Measurements from ENCODE around the gene COX6A1. TPM values are rescaled to one million over a fixed set of nuclear protein-coding genes. Genes with fewer than 3 reads are reported as not detected.
"Not testable (repeated sequence)": the region's sequence is repeated elsewhere in the genome, so short reads cannot be mapped to it uniquely, and the experiment has no call there.

COX6A1 gene
- total and polyA plus RNA-seq, 5 donors from 2014 or later, result 169 to 1,218 (median 978) TPM

GRCh38 chr12:120480211-120480610, 42.3 kb downstream of the COX6A1 start:
- H3K27ac Mint-ChIP-seq, result peak overlapping the region in 1 of 3 donors; percentile 45
- H3K4me3 Mint-ChIP-seq, result no peak overlapping the region
- H3K27me3 ChIP-seq (ENCODE audit: control insufficient read depth, insufficient read depth, low read length), result no peaks in the 10 kb centered on the region
- no peak overlapping the region for H3K27ac ChIP-seq (ENCODE audit: insufficient read depth, low read length, poor library complexity, severe bottlenecking)
- no peaks in the 10 kb centered on the region for H3K9me3 ChIP-seq (ENCODE audit: control insufficient read depth in 2 of 2, low read length in 2 of 2)
- H3K4me3 ChIP-seq (ENCODE audit: low read depth, low read length), result no peak overlapping the region
- H3K27me3 Mint-ChIP-seq, result no peaks in the 10 kb centered on the region
- DNase-seq, result no peak
- H3K9me3 Mint-ChIP-seq, result no peaks in the 10 kb centered on the region
- no peaks in the 10 kb centered on the region for H3K36me3 ChIP-seq (ENCODE audit: control insufficient read depth, insufficient read depth, low read length)
- H3K4me1 ChIP-seq (ENCODE audit: control insufficient read depth, insufficient read depth, low read length, poor library complexity, severe bottlenecking), result no peaks in the 10 kb centered on the region
- peaks cover 0 to 7% (median 3%) of the 10 kb centered on the region in 4 donors for H3K4me1 Mint-ChIP-seq
- ATAC-seq (ENCODE audit: low read depth in 2 of 2), result no peak
- no peaks in the 10 kb centered on the region for H3K36me3 Mint-ChIP-seq

- Mint-ChIP-seq H3K36me3 (no peaks in the 10 kb centered on the region), H3K27ac (no peak overlapping the region), H3K4me3 (no peak overlapping the region), H3K27me3 (no peaks in the 10 kb centered on the region), H3K4me1 (peaks cover 0 to 4% (median 1%) of the 10 kb centered on the region in 4 donors), H3K9me3 (no peaks in the 10 kb centered on the region)
- Histone ChIP-seq H3K36me3 (ENCODE audit: control insufficient read depth, insufficient read depth, low read length) (no peaks in the 10 kb centered on the region), H3K4me1 (ENCODE audit: control insufficient read depth, insufficient read depth, low read length, poor library complexity, severe bottlenecking) (no peaks in the 10 kb centered on the region), H3K4me3 (ENCODE audit: low read depth, low read length) (no peak overlapping the region), H3K27ac (ENCODE audit: insufficient read depth, low read length, poor library complexity, severe bottlenecking) (no peak overlapping the region), H3K27me3 (ENCODE audit: control insufficient read depth, insufficient read depth, low read length) (no peaks in the 10 kb centered on the region), H3K9me3 (ENCODE audit: control insufficient read depth in 2 of 2, low read length in 2 of 2) (no peaks in the 10 kb centered on the region)
- DNase-seq, result no peak
- ATAC-seq (ENCODE audit: low read depth in 2 of 2), result no peak
These were observed 43.3 kb downstream of the COX6A1 start for GRCh38 chr12:120481022-120481767.

GRCh38 chr12:120483621-120484020, 45.7 kb downstream of the COX6A1 start:
- Mint-ChIP-seq H3K27me3 (no peaks in the 10 kb centered on the region), H3K36me3 (no peaks in the 10 kb centered on the region), H3K9me3 (no peaks in the 10 kb centered on the region), H3K4me1 (peaks cover 0 to 4% (median 1%) of the 10 kb centered on the region in 4 donors), H3K4me3 (no peak overlapping the region), H3K27ac (peak overlapping the region in 1 of 3 donors; percentile 7)
- Histone ChIP-seq H3K9me3 (ENCODE audit: control insufficient read depth in 2 of 2, low read length in 2 of 2) (no peaks in the 10 kb centered on the region), H3K36me3 (ENCODE audit: control insufficient read depth, insufficient read depth, low read length) (no peaks in the 10 kb centered on the region), H3K4me1 (ENCODE audit: control insufficient read depth, insufficient read depth, low read length, poor library complexity, severe bottlenecking) (no peaks in the 10 kb centered on the region), H3K4me3 (ENCODE audit: low read depth, low read length) (no peak overlapping the region), H3K27me3 (ENCODE audit: control insufficient read depth, insufficient read depth, low read length) (no peaks in the 10 kb centered on the region), H3K27ac (ENCODE audit: insufficient read depth, low read length, poor library complexity, severe bottlenecking) (no peak overlapping the region)
- ATAC-seq (ENCODE audit: low read depth in 2 of 2), result no peak
- no peak for DNase-seq

GRCh38 chr12:120485961-120486881, 48.3 kb downstream of the COX6A1 start:
- Histone ChIP-seq H3K4me1 (ENCODE audit: control insufficient read depth, insufficient read depth, low read length, poor library complexity, severe bottlenecking) (no peaks in the 10 kb centered on the region), H3K9me3 (ENCODE audit: control insufficient read depth in 2 of 2, low read length in 2 of 2) (no peaks in the 10 kb centered on the region), H3K27ac (ENCODE audit: insufficient read depth, low read length, poor library complexity, severe bottlenecking) (no peak overlapping the region), H3K27me3 (ENCODE audit: control insufficient read depth, insufficient read depth, low read length) (no peaks in the 10 kb centered on the region), H3K36me3 (ENCODE audit: control insufficient read depth, insufficient read depth, low read length) (no peaks in the 10 kb centered on the region), H3K4me3 (ENCODE audit: low read depth, low read length) (no peak overlapping the region)
- H3K9me3 Mint-ChIP-seq, result peaks cover 0 to 2% (median 0%) of the 10 kb centered on the region in 7 donors
- H3K4me1 Mint-ChIP-seq, result peaks cover 0 to 4% (median 2%) of the 10 kb centered on the region in 4 donors
- no peaks in the 10 kb centered on the region for H3K27me3 Mint-ChIP-seq
- ATAC-seq (ENCODE audit: low read depth in 2 of 2) (no peak), DNase-seq (no peak)
- no peaks in the 10 kb centered on the region for H3K36me3 Mint-ChIP-seq
- H3K27ac Mint-ChIP-seq, result peak overlapping the region in 1 of 3 donors; percentile 5
- H3K4me3 Mint-ChIP-seq, result no peak overlapping the region

GRCh38 chr12:120487552-120487951, 49.6 kb downstream of the COX6A1 start:
- H3K4me1 Mint-ChIP-seq; H3K9me3 ChIP-seq (ENCODE audit: control insufficient read depth in 2 of 2, low read length in 2 of 2); H3K27ac Mint-ChIP-seq; H3K36me3 Mint-ChIP-seq; DNase-seq; H3K9me3 Mint-ChIP-seq; H3K27me3 ChIP-seq (ENCODE audit: control insufficient read depth, insufficient read depth, low read length); H3K27me3 Mint-ChIP-seq; H3K4me3 ChIP-seq (ENCODE audit: low read depth, low read length); H3K36me3 ChIP-seq (ENCODE audit: control insufficient read depth, insufficient read depth, low read length); H3K4me3 Mint-ChIP-seq; H3K27ac ChIP-seq (ENCODE audit: insufficient read depth, low read length, poor library complexity, severe bottlenecking); ATAC-seq (ENCODE audit: low read depth in 2 of 2); H3K4me1 ChIP-seq (ENCODE audit: control insufficient read depth, insufficient read depth, low read length, poor library complexity, severe bottlenecking): not testable (repeated sequence)

- no peaks in the 10 kb centered on the region for H3K36me3 ChIP-seq (ENCODE audit: control insufficient read depth, insufficient read depth, low read length)
- H3K27ac Mint-ChIP-seq, result no peak overlapping the region
- H3K4me1 ChIP-seq (ENCODE audit: control insufficient read depth, insufficient read depth, low read length, poor library complexity, severe bottlenecking), result no peaks in the 10 kb centered on the region
- no peak for DNase-seq
- no peak overlapping the region for H3K4me3 Mint-ChIP-seq
- no peak for ATAC-seq (ENCODE audit: low read depth in 2 of 2)
- no peaks in the 10 kb centered on the region for H3K27me3 ChIP-seq (ENCODE audit: control insufficient read depth, insufficient read depth, low read length)
- no peaks in the 10 kb centered on the region for H3K27me3 Mint-ChIP-seq
- peaks cover 0 to 4% (median 2%) of the 10 kb centered on the region in 4 donors for H3K4me1 Mint-ChIP-seq
- no peak overlapping the region for H3K4me3 ChIP-seq (ENCODE audit: low read depth, low read length)
- no peaks in the 10 kb centered on the region for H3K36me3 Mint-ChIP-seq
- H3K27ac ChIP-seq (ENCODE audit: insufficient read depth, low read length, poor library complexity, severe bottlenecking), result no peak overlapping the region
- H3K9me3 Mint-ChIP-seq, result peaks cover 0 to 2% (median 0%) of the 10 kb centered on the region in 7 donors
- H3K9me3 ChIP-seq (ENCODE audit: control insufficient read depth in 2 of 2, low read length in 2 of 2), result no peaks in the 10 kb centered on the region
These were observed 50.2 kb downstream of the COX6A1 start for GRCh38 chr12:120488057-120488640.

- Histone ChIP-seq H3K4me3 (ENCODE audit: low read depth, low read length) (no peak overlapping the region), H3K4me1 (ENCODE audit: control insufficient read depth, insufficient read depth, low read length, poor library complexity, severe bottlenecking) (no peaks in the 10 kb centered on the region), H3K9me3 (ENCODE audit: control insufficient read depth in 2 of 2, low read length in 2 of 2) (no peaks in the 10 kb centered on the region), H3K27ac (ENCODE audit: insufficient read depth, low read length, poor library complexity, severe bottlenecking) (no peak overlapping the region), H3K27me3 (ENCODE audit: control insufficient read depth, insufficient read depth, low read length) (no peaks in the 10 kb centered on the region), H3K36me3 (ENCODE audit: control insufficient read depth, insufficient read depth, low read length) (no peaks in the 10 kb centered on the region)
- H3K27me3 Mint-ChIP-seq, result no peaks in the 10 kb centered on the region
- no peak for DNase-seq
- H3K27ac Mint-ChIP-seq, result no peak overlapping the region
- H3K36me3 Mint-ChIP-seq, result no peaks in the 10 kb centered on the region
- peaks cover 0 to 4% (median 2%) of the 10 kb centered on the region in 4 donors for H3K4me1 Mint-ChIP-seq
- ATAC-seq (ENCODE audit: low read depth in 2 of 2), result no peak
- peak overlapping the region in 1 of 4 donors; percentile 13 for H3K4me3 Mint-ChIP-seq
- peaks cover 0 to 2% (median 0%) of the 10 kb centered on the region in 7 donors for H3K9me3 Mint-ChIP-seq
These were observed 51.1 kb downstream of the COX6A1 start for GRCh38 chr12:120489018-120489417.

All from CD4-positive, CD25-positive, alpha-beta regulatory T cell (primary cell).